Prostate gland (tissue), 2 donors: ENCODE measurements around the gene DNAH8.

ENCODE experiments used
- CTCF ChIP-seq, 4 experiments: fragments of 200-600 bp in 2 of 4; fragments of 450-650 bp in 2 of 4; sonication (generic) in 2 of 4; IDR thresholded peaks; 1 replicate in 3 of 4; 2 replicates in 1 of 4; pipeline ENCODE4 v1.5.1; 2016 to 2019; ENCODE audit warnings: antibody characterized with exemption in 4 of 4, mild to moderate bottlenecking in 2 of 4, moderate library complexity in 2 of 4
- POLR2A ChIP-seq: fragments of 450-650 bp; IDR thresholded peaks from one replicate; pipeline ENCODE4 v1.6.1; 2016; ENCODE audit warnings: antibody characterized with exemption, mild to moderate bottlenecking
- POLR2AphosphoS5 ChIP-seq: sonication (generic); formaldehyde crosslinking; IDR thresholded peaks from one replicate; pipeline ENCODE4 v1.6.1; 2017; ENCODE audit warnings: antibody characterized with exemption

GRCh38 chr6:38867726-38868125, 152.6 kb downstream of the DNAH8 start:
- no peak for TF ChIP-seq CTCF (IDR thresholded peaks at IDR 0.05)
- no peak for TF ChIP-seq POLR2AphosphoS5
- TF ChIP-seq POLR2A = no peak
